CD4-positive, alpha-beta T cell treated with Interleukin-17A for 4 hours (primary cell): ENCODE results near the gene EVA1B.

Experiments used
- DNase-seq: peaks from one replicate; pipeline ENCODE4 v3.0.0-alpha.2; 2020; ENCODE audit warnings: mixed read lengths

EVA1B gene

DNA sequence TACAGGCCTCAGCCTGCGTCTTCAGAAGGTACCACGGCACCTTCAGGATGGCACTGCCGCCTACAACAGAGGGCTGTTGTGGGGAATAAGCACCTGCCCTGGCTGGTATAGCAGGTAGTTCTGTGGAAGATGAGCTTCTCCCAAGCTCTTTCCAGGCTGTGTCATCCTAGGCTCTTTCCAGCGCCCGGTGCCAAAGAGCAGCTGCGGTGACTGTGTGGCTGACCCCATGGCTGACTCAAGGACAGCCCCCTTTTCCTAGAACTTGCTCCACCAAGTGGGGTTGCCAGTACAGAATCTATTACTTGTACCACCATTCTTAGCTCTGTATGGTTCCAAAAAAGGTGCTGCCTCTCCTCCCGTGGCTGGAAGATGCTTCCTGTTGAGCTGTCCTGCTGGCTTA, 21.9 kb upstream of the EVA1B start:
- DNase-seq = no peak

DNA sequence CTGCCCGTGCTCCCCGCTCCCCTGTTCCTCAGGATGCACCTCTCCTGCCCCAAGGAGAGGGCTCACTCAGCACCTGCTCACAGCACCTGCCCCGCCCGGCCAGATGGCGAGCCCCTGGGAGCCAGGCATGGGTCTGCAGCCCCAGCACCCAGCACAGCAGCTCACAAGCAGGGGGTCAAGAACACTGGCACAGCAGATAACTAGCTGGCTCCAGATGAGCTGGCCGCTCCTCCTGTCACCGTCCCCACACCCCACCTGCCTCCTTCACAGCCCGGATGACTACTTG, 20.9 kb upstream of the EVA1B start:
- DNase-seq = no peak

DNA sequence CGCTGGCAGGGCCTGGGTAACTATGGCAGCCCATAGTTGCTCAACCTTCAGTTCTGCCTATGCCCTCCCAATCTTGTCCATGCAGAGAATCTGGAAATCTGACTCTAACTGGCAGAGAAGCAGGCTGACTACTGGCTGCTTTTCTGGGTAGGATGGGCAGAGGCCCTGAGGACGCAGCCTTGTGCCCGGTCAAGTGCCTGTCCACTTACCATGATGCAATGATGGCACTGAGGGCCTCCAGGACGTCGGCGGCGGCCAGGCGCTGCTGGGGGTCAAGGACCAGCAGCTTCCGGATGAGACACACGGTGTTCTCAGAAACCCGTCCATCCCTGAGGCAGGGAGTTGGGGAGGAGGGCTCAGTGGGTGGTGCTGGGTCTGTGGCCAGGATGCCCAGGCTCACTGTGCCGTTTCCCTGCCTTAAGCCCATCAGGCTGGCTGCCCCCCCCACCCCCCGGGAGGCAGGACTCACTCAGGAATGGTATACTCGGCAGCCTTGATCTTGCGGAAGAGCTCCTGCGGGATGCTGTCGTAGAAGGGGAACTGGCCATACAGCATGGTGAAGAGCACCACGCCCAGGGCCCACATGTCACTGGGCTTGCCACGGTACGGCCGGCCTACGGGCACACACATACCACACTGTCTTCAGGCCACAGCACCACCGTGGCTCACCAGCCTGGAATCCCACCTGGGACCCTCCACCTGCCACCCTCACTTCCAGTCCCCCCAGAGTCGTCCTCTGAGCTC, 20.4 kb upstream of the EVA1B start:
- no peak for DNase-seq

DNA sequence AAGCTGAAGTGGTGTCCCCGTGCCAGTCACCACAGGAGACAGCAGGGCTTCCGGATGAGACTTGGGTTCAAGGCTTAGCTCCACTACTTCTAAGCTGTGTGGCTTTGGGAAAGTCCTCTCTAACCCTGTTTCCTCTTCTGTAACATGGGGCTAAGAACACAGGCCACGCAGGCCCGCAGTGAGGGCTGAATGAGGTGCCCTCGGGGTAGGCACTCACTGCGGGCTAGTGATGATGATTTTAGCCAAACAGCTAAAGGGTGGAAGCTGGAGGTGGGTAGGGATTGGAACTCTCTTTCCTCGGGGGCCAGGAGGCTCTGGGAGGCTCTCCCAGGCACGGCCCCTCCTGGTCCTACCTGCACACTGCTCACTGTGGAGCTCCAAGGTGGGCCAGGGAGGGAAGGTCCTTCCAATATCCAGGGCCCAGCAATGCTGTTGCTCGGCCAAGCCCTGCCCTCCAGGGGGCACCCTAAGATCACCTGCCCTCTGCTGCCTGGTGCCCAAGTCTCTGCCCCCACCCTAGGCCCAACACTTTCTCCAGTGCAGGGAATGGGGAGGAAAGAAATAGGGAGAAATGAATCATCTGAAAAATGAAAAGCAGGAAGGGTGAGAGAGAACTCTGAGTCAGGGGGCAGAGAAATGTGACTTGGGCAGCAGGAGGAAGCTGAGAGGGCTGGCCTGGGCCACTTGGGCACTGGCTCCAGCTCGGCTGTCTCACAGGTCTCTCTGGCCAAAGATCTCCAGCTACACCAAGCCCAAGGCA, 19.2 kb upstream of the EVA1B start:
- peak; percentile 80 for DNase-seq

DNA sequence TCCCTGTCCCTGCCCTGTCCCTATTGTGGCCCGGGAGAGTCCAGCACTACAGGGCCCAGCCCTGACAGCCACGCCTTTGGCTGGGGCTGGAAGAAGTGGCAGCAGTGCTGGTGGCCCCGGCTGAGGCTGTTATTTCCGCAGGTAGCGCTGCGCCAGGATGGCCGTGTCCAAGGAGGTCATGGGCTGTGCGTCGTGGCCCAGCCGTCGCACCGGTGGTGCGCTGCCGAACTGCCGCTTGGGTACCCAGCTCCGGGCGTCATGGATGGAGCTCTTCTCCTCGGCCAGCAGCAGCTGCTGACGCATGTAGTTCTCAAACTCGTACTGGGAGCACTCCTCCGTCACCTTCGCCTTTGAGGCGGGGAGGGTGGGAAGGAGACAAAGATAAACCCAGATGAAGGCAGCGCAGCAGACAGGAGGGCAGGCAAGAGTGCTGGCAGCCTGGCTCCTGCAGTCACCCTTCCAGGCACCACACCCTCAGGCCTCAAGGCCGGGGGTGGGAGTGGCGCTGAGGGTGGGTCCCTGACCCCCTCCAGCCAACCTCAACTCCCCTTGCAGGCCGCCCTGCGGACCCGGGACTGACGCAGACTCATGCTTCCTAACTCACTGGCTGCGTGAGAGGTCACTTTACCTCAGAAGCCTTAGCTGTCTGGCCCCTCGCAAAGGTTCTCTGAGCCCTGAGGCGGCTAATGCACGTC, 18.3 kb upstream of the EVA1B start:
- no peak for DNase-seq

DNA sequence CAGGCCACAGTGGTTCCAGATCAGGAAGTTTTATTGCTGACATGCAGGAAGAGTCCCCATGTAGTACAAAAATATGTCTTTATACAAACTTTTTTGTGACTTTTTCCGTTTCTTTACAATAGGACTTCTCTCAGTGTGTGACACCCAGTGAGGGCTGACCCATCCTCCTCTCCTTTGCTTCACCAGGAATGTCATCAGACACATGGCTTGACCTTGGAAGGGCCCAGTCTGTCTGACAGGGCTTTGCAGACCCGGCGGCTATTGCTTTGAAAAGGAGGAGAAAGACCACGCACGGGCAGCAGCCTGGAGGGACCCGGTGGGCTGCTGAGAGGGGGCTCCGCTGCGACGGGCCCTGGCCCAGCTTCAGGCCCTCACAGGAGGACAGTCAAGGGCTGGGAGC, 16.2 kb upstream of the EVA1B start:
- no peak for DNase-seq

DNA sequence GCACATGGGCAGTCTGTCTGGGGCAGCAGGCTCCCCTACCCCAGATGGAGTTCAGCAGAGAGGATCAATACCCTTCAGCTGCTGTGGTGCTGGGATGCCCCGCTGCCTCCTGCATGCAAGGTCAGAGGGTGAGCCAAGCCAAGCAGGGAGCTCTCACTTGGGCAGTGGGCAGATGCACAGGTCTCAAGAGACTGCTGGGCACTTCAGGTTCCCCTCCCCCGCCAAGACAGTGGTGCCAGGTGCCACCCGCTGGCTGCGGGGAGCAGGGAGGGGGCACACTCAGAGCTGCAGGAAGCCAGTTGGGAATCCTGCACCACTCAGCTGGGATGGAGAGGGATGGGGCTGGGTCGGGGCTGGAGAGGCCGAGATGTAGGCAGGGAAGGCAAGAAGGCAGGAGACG, 15.8 kb upstream of the EVA1B start:
- DNase-seq = no peak

DNA sequence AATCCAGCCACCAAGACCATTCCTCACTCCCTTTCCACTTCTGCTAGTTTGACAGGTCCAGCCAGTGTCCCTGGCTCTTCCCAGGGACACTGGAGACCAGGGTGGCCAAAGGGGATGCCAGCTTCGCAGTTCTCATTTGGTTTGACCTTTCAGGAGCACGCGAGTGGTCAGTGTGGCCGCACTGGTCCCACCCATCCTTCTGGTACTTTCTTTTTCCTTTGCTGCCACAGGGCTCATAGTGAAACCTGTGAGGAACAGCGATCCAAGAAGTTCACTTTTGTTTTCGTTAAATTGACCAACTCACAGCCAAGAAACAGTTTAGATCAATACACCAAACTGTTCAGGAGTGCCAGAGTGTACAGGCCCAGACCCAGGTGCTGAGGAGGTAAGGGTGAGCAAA, 14.4 kb upstream of the EVA1B start:
- DNase-seq = no peak

DNA sequence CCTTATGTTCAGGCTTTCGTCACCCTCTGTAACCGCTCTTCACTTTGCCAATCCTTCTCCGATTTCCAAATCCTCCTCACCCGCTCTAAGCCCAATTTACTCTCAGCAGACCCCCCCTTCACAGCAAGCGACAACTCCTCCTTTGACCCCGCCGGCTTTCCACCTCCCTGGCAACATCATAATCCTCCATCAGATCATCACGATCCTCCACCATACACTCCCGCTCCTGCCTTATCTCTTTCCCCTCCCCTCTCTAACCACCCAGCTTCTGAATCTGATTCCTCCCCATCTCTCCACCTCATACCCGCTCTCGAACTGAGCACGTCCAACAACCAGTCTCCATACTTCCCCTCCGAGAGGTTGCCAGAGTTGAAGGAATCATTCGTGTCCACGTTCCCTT, 7.5 kb upstream of the EVA1B start:
- DNase-seq = no peak

DNA sequence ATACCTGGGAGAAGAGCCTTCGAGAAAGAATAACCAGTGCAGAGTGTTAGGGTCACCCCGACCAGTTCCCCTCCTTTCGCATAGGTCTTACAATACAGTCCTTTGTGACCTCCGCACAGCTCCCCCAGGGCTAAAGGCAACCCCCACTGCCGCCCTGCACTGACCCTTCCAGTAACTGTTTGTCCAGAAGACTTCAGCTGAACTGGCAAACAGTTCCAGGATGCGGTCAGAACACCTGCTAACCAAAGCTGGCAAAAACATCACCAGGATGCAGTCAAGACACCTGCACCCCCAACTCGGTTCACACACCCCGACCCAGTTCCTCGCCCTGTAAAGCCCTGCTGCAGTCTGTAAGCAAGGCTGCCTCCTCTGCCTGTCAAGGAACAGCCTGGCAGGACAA, 6.4 kb upstream of the EVA1B start:
- no peak for DNase-seq

DNA sequence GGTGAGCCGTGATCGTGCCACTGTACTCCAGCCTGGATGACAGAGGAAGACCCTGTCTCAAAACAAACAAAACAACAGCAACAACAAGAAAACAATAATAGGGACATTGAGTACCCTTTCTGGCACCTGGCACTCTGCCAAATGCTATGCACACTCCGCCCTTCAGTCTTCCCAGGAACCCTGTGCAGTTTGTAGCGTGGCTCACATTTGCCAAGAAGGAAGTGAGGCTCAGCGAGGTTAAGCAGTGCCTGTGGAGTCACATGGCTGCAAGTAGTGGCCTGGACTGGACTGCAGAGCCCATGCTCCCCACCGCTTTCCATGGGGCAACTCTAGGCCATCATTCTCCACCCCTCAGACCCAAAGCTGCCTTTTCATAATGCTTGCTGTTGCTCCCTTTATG, 5.3 kb upstream of the EVA1B start:
- DNase-seq = no peak

DNA sequence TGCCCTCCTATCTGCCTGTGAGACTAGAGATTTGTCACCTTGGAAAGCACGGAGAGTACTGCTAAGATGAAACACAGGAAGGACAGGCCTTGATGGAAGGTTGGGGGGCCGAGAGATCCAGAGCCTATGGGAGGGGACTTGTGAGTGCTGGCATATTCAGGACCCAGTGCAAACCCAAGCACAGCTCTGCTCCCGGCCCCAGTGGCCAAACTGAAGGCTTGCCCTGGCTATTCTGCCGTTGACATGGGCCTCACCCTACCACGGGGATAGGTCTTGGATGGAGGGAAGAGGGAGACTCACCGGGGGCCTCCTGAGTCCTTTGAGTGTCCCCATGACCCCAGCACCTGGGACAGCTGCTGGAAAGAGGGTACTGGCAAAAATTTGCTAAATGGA, 4.6 kb upstream of the EVA1B start:
- no peak for DNase-seq

DNA sequence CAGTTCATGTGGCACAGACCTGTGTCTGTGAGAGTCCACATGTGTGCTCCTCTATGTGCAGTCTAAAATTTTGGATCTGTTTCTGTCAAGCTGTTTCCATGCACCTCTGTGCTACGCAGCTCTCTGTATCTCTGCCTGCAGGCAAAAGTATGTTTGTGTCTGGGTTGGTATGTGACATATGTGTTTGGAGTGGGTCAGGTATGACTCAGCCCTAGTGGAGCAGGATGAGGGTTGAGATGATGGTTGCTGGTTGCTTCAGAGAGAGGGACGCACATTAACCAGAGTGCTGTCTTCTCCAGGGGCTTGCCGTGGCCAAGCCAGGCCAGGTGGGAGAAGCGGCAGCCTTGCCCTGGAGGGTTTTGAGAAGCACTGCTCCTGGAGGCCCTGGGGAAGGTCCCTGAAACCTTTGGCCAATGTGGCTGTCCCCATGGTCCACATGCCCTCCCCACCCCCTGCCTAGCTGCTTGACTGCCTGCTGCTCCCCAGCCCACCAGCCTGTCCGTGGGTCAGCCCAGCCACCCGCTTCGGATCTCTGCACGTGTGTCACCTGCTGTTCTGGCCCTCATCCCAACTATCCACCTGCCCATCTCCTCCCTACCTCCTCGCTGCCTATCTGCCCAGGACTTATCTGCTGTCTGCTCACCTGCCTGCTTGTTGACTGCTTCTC, 4.1 kb upstream of the EVA1B start:
- no peak for DNase-seq

DNA sequence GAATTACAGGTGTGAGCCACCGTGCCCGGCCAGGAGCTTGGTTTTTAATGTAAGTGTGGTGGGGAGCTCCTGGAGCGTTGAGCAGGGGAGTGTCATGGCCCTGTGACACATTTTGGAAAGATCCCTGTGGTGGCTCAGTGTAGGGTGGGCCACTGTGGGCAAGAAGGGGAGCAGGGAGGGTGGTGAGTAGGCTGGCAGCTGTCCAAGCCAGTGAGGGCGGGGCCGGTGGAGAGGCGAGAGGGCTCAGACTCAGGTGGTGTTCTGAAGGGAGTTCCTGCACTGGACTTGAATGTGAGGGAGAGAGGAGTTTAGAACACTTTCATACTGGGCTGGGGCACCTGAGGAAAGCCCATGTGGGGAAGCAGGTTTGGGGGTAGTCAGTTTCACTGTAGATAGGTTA, 3.1 kb upstream of the EVA1B start:
- no peak for DNase-seq

DNA sequence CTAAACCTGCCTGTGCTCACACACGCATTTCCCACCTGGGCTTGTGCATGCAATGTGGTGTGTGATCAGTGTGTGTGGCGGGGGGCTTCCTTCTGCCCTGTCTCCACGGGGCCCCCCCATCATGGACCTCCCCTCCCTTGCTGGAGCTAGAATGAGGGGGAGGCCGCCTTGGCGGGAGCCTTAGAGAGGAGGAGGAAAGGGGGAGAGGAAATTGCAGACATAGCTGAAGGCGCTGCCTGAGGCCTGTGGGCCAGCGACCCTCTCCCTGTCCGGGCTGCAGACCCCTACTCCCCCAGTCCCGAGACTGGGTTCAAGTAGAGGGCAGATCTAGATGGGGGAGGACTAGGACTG, 883 bp upstream of the EVA1B start:
- no peak for DNase-seq

DNA sequence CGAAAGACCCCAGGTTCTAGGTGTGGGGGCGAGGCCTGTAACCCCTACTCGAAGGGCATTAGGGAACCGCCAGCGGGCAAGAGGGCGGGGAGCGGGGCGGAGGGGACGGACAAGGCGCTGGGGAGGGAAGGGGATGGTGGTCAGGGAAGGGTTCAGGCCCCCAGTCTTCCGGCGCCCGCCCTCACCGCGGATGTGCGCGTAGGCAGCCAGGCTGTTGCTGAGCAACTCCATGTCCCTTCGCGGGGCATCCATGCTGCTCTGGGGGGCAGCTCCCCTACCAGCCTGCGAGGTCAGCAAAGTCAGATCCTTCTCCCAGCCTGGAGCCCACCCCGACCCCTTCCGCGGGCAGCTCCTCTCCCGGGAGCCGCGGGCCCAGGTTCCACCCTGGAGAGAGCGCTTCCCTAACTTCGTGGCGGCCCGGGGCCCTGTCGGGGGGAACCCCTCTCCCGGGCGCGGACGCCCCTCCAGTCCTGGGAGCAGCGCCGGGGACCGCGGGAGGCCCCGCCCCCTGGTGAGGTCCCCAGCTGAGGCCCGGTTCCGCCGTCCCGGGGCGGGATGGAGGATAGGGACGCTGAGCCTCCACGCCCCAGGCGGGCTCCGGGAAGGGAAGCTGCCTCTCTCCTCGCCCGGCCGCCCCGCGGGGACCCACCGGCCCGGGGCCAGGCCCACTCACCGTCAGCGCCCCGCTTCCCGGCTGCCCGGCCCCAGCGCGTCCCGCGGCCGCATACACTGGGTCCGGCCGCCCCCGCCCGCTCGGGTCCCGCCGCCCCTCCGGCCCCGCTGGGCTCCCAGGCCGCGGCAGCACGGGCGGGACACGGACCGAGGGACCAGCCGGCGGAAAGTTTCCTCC, 434 bp downstream of the EVA1B start:
- DNase-seq = peak; percentile 42

DNA sequence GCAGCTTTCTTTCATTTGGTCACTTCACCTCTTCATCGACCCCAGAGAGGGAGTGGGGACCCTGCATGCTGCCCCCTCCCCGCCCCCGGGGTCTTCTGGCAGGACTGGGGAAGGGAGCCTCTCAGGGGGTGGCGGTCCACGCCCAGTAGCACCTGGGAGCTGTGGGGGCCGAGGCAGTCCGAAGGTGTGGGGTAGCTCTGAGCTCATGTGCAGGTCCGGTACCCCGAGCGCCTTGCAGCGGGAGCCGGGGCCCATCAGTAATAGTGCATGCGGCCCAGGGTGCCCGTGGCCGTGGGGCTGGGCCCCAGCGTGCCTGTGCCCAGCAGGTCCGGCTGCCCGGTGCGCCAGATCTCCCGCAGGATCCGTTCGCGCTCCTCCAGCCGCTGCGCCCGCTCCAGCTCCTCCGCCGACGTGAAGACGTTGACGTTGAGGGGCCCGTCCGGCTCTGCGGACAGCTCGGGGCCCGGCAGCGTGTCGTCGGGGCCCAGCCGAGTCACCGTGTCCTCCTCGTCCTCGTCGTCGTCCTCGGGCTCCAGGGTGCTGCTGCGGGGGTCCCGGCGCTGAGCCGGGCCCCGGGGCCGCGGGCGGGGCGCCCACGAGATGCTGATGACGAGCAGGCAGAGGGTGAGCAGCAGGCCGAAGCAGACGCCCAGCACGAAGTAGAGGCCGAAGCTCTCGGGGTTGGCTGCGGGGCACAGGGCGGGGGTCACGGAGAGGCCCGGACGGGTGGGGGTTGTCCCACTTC, 1.2 kb downstream of the EVA1B start:
- DNase-seq = no peak

DNA sequence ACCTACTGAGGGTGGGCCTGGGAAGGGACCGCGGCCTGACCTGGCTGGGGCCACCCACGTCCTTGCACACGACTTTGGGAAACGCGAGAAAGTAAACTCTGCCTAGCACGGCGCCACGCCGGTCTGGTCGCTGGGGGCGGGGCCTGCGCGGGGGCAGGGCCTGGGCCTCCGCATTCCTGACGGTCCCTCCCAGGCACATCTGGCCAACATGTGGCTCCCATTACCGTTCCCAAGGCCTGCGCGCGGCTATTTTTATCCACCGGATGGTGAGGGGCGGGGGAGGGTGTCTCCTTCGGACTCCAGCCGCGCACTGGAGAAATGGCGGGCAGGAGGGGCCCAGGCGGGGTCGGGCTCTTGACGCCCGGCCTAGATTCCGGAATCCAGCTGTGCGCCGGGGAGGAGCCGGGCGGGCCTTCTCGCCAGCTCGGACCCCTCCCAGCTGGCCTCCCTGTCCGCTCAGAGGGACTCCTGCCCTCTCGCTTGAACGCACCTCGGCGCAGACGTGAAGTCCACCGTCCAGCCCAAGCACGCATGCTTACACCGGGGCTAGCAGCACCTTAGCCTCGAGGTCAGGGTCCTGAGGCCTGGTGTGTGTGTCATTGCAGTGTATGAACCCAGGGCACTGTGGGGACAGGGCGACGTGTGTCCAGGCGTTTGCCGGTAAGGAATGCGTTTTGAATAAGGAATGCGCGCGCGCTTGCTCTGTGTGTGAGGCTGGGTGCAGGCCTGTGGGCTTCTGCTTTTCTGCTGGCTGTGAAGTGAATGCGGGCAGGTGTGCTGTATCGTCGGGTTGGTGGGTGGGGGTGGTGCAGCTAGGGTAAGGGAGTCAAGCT, 2.1 kb downstream of the EVA1B start:
- peak; percentile 56 for DNase-seq

DNA sequence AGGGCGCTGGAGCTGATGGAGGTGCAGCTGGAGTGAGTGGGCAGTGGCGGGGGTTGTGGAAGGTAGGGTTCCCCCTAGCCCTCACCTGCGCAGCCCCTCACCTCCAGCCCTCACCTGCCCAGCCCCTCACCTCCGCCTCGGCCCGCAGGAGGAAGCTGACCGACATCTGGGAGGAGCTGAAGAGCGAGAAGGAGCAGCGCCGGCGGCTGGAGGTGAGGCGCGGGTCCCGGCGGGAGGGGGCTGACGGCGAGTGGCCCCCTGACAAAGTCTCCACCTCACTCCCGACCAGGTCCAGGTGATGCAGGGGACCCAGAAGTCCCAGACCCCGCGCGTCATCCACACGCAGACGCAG, 2.7 kb downstream of the EVA1B start:
- no peak for DNase-seq

DNA sequence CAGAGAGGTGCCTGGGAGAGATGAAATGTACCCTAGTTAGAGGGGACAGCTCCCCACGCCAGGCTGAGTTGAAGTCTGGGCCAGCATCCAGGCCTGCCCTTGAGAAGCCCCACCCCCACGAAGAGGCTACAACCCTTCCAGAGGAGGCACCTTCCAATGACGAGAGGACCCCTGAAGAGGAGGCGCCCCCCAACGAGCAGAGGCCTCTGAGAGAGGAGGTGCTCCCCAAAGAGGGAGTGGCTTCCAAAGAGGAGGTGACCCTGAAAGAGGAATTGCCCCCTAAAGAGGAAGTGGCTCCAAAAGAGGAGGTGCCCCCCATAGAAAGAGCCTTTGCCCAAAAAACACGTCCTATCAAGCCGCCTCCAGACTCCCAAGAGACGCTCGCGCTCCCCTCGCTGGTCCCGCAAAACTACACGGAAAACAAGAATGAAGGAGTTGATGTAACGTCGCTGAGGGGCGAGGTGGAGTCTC, 3.1 kb downstream of the EVA1B start:
- DNase-seq = no peak

DNA sequence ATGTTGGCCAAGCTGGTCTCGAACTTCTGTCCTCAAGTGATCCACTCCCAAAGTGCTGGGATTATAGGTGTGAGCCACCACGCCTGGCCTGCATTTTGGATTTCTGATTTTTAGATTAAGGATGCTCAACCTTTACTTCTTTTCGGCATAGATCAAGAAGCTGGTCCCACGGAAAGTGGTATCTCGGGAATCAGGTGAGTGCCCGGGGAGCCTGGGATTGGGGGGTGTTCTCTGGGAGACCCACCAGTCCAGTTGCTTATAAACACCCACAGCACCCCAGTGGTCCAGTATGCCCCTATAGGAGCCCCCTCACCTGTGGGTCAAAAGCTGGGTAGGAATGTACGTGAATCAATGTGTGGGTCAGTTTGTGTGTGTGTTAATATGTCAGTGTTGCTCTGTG, 14.0 kb downstream of the EVA1B start:
- no peak for DNase-seq
